HepG2 (cell line): ENCODE results near the gene TBL3. TPM values are rescaled to one million over a fixed set of nuclear protein-coding genes. Genes with fewer than 3 reads are reported as not detected.

ENCODE experiments used
- HES4 ChIP-seq: sonication (generic); formaldehyde crosslinking; IDR thresholded peaks from 2 replicates; pipeline ENCODE4 v1.9.0; 2021; ENCODE audit warnings: mild to moderate bottlenecking, missing genetic modification reagents, borderline replicate concordance
- POLR2AphosphoS5 ChIP-seq: IDR thresholded peaks from 2 replicates; pipeline ENCODE4 v1.6.1; 2012; ENCODE audit warnings: low read depth, low read length
- SIX1 ChIP-seq: sonication (generic); formaldehyde crosslinking; IDR thresholded peaks from 2 replicates; pipeline ENCODE4 v1.4.0; 2020; ENCODE audit warnings: missing genetic modification reagents, borderline replicate concordance
- TBX2 ChIP-seq: sonication (generic); formaldehyde crosslinking; IDR thresholded peaks from 2 replicates; pipeline ENCODE4 v1.5.0; 2020; ENCODE audit warnings: missing genetic modification reagents, mild to moderate bottlenecking, borderline replicate concordance
- ZBTB25 ChIP-seq: IDR thresholded peaks from 2 replicates; pipeline ENCODE4 v1.6.1; 2018; ENCODE audit warnings: missing genetic modification reagents
- ZNF557 ChIP-seq: sonication (generic); formaldehyde crosslinking; IDR thresholded peaks from 2 replicates; pipeline ENCODE4 v1.4.0; 2020; ENCODE audit warnings: missing genetic modification reagents
- polyA plus RNA-seq, 8 experiments: library from polyadenylated mRNA; depleted of rRNA in 3 of 8; stranded (reverse) in 7 of 8; unstranded in 1 of 8; fragments of >200 nt; fragmentation: Illumina TruSeq in 4 of 8; extraction: Trizol in 4 of 8; gene quantifications; 2 replicates each; pipeline versions ENCODE4 v1.2.1 to v1.2.3, GENCODE V29; 2011 to 2016; ENCODE audit warnings: low read depth in 4 of 8, missing spikeins in 1 of 8, mixed read lengths in 1 of 8; ENCODE audit not compliant: insufficient read depth in 1 of 8
- total RNA-seq, 5 experiments: library from RNA; depleted of rRNA; stranded (reverse); fragments of >200 nt; fragmentation: Illumina TruSeq; extraction: Trizol; gene quantifications; 2 replicates each; pipeline ENCODE4 v1.2.3, GENCODE V29; 2016; ENCODE audit warnings: low read depth in 1 of 5
- TF ChIP-seq, protein P1 (sequence below): sonication (generic); formaldehyde crosslinking; IDR thresholded peaks from 2 replicates; pipeline ENCODE4 v1.8.0; 2022; ENCODE audit warnings: low read depth, missing genetic modification reagents
- TF ChIP-seq, protein P2 (sequence below): conservative IDR thresholded peaks from 2 replicates; pipeline ENCODE4 v1.6.1; 2018; ENCODE audit warnings: missing genetic modification reagents
- TF ChIP-seq, protein P3 (sequence below): sonication (generic); formaldehyde crosslinking; IDR thresholded peaks from 2 replicates; pipeline ENCODE4 v1.5.0; 2020; ENCODE audit warnings: mild to moderate bottlenecking, missing genetic modification reagents, borderline replicate concordance
- TF ChIP-seq, protein P4 (sequence below): sonication (generic); formaldehyde crosslinking; IDR thresholded peaks from 2 replicates; pipeline ENCODE4 v1.8.0; 2022; ENCODE audit warnings: mild to moderate bottlenecking, missing genetic modification reagents; ENCODE audit not compliant: insufficient replicate concordance
- TF ChIP-seq, protein P5 (sequence below): sonication (generic); formaldehyde crosslinking; conservative IDR thresholded peaks from 2 replicates; pipeline ENCODE4 v1.4.0; 2020; ENCODE audit warnings: mild to moderate bottlenecking, missing genetic modification reagents, moderate library complexity

TBL3 gene
- total and polyA plus RNA-seq, 2 of the 13 experiments (the other 11 are each of a cell fraction or from before 2014, with no cell fraction given): 16.8 to 38.0 TPM

- TF ChIP-seq, protein P1, sequence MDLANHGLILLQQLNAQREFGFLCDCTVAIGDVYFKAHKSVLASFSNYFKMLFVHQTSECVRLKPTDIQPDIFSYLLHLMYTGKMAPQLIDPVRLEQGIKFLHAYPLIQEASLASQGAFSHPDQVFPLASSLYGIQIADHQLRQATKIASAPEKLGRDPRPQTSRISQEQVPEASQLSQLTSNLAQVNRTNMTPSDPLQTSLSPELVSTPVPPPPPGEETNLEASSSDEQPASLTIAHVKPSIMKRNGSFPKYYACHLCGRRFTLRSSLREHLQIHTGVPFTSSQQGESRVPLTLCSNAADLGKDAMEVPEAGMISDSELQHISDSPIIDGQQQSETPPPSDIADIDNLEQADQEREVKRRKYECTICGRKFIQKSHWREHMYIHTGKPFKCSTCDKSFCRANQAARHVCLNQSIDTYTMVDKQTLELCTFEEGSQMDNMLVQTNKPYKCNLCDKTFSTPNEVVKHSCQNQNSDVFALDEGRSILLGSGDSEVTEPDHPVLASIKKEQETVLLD: no peak
- TF ChIP-seq, protein P2, sequence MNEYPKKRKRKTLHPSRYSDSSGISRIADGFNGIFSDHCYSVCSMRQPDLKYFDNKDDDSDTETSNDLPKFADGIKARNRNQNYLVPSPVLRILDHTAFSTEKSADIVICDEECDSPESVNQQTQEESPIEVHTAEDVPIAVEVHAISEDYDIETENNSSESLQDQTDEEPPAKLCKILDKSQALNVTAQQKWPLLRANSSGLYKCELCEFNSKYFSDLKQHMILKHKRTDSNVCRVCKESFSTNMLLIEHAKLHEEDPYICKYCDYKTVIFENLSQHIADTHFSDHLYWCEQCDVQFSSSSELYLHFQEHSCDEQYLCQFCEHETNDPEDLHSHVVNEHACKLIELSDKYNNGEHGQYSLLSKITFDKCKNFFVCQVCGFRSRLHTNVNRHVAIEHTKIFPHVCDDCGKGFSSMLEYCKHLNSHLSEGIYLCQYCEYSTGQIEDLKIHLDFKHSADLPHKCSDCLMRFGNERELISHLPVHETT (CRISPR knock-in tag): no peak
- TF ChIP-seq HES4 (CRISPR knock-in tag) (no peak; the same call in 1 of the 2 replicates), SIX1 (CRISPR knock-in tag) (no peak), ZNF557 (CRISPR knock-in tag) (no peak), TBX2 (CRISPR knock-in tag) (peak; percentile 34; the same call in 1 of the 2 replicates), POLR2AphosphoS5 (no peak), ZBTB25 (CRISPR knock-in tag) (no peak)
- TF ChIP-seq, protein P3, sequence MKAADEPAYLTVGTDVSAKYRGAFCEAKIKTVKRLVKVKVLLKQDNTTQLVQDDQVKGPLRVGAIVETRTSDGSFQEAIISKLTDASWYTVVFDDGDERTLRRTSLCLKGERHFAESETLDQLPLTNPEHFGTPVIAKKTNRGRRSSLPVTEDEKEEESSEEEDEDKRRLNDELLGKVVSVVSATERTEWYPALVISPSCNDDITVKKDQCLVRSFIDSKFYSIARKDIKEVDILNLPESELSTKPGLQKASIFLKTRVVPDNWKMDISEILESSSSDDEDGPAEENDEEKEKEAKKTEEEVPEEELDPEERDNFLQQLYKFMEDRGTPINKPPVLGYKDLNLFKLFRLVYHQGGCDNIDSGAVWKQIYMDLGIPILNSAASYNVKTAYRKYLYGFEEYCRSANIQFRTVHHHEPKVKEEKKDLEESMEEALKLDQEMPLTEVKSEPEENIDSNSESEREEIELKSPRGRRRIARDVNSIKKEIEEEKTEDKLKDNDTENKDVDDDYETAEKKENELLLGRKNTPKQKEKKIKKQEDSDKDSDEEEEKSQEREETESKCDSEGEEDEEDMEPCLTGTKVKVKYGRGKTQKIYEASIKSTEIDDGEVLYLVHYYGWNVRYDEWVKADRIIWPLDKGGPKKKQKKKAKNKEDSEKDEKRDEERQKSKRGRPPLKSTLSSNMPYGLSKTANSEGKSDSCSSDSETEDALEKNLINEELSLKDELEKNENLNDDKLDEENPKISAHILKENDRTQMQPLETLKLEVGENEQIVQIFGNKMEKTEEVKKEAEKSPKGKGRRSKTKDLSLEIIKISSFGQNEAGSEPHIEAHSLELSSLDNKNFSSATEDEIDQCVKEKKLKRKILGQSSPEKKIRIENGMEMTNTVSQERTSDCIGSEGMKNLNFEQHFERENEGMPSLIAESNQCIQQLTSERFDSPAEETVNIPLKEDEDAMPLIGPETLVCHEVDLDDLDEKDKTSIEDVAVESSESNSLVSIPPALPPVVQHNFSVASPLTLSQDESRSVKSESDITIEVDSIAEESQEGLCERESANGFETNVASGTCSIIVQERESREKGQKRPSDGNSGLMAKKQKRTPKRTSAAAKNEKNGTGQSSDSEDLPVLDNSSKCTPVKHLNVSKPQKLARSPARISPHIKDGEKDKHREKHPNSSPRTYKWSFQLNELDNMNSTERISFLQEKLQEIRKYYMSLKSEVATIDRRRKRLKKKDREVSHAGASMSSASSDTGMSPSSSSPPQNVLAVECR (CRISPR knock-in tag): peak; percentile 41; the same call in 1 of the 2 replicates
- TF ChIP-seq, protein P4, sequence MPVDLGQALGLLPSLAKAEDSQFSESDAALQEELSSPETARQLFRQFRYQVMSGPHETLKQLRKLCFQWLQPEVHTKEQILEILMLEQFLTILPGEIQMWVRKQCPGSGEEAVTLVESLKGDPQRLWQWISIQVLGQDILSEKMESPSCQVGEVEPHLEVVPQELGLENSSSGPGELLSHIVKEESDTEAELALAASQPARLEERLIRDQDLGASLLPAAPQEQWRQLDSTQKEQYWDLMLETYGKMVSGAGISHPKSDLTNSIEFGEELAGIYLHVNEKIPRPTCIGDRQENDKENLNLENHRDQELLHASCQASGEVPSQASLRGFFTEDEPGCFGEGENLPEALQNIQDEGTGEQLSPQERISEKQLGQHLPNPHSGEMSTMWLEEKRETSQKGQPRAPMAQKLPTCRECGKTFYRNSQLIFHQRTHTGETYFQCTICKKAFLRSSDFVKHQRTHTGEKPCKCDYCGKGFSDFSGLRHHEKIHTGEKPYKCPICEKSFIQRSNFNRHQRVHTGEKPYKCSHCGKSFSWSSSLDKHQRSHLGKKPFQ (CRISPR knock-in tag): no peak
- TF ChIP-seq, protein P5, sequence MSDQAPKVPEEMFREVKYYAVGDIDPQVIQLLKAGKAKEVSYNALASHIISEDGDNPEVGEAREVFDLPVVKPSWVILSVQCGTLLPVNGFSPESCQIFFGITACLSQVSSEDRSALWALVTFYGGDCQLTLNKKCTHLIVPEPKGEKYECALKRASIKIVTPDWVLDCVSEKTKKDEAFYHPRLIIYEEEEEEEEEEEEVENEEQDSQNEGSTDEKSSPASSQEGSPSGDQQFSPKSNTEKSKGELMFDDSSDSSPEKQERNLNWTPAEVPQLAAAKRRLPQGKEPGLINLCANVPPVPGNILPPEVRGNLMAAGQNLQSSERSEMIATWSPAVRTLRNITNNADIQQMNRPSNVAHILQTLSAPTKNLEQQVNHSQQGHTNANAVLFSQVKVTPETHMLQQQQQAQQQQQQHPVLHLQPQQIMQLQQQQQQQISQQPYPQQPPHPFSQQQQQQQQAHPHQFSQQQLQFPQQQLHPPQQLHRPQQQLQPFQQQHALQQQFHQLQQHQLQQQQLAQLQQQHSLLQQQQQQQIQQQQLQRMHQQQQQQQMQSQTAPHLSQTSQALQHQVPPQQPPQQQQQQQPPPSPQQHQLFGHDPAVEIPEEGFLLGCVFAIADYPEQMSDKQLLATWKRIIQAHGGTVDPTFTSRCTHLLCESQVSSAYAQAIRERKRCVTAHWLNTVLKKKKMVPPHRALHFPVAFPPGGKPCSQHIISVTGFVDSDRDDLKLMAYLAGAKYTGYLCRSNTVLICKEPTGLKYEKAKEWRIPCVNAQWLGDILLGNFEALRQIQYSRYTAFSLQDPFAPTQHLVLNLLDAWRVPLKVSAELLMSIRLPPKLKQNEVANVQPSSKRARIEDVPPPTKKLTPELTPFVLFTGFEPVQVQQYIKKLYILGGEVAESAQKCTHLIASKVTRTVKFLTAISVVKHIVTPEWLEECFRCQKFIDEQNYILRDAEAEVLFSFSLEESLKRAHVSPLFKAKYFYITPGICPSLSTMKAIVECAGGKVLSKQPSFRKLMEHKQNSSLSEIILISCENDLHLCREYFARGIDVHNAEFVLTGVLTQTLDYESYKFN: no peak
Observed at GRCh38 chr16:1932050-1933028, 39.5 kb upstream of the TBL3 start (continued).
